GM23338 (cell line): ENCODE measurements around the gene ZSWIM1. TPM values are rescaled to one million over a fixed set of nuclear protein-coding genes. Genes with fewer than 3 reads are reported as not detected.

Source experiments
- ATAC-seq: fragments of 200-7000 bp; cut with Tn5 transposase; 3 replicates; pipeline ENCODE4 v1.9.1; 2020
- DNase-seq: peaks from one replicate; pipeline ENCODE4 v3.0.0-alpha.2; 2015; ENCODE audit warnings: low spot score
- H2AFZ ChIP-seq: fragments of 200-600 bp; sonication (generic); 2 replicates; pipeline ENCODE4 v1.8.0; 2016; ENCODE audit warnings: antibody characterized with exemption, mild to moderate bottlenecking, moderate library complexity
- H3F3A ChIP-seq: fragments of 200-600 bp; sonication (generic); replicated peaks from 2 replicates; pipeline ENCODE4 v1.8.0; 2017; ENCODE audit warnings: antibody characterized with exemption, mixed run types, low read depth
- H3K27ac ChIP-seq: fragments of 200-600 bp; sonication (generic); 2 replicates; pipeline ENCODE4 v1.6.1; 2016; ENCODE audit warnings: low read depth
- H3K27me3 ChIP-seq: fragments of 200-600 bp; sonication (generic); 2 replicates; pipeline ENCODE4 v1.8.0; 2016; ENCODE audit warnings: mild to moderate bottlenecking, mixed run types, moderate library complexity; ENCODE audit not compliant: insufficient read depth
- H3K36me3 ChIP-seq: fragments of 200-600 bp; sonication (generic); 2 replicates; pipeline ENCODE4 v1.8.0; 2016; ENCODE audit warnings: mild to moderate bottlenecking; ENCODE audit not compliant: insufficient read depth
- H3K4me1 ChIP-seq: fragments of 200-600 bp; sonication (generic); 2 replicates; pipeline ENCODE4 v1.8.0; 2016; ENCODE audit warnings: mild to moderate bottlenecking, moderate library complexity; ENCODE audit not compliant: insufficient read depth
- H3K4me2 ChIP-seq: fragments of 200-600 bp; sonication (generic); 2 replicates; pipeline ENCODE4 v1.7.1; 2017; ENCODE audit warnings: mixed run types
- H3K4me3 ChIP-seq: fragments of 200-600 bp; sonication (generic); 2 replicates; pipeline ENCODE4 v1.6.1; 2016; ENCODE audit warnings: mixed run types
- H3K79me2 ChIP-seq: fragments of 200-600 bp; sonication (generic); replicated peaks from 2 replicates; pipeline ENCODE4 v1.8.0; 2017; ENCODE audit warnings: mild to moderate bottlenecking; ENCODE audit not compliant: insufficient read depth
- H3K9me2 ChIP-seq: fragments of 200-600 bp; sonication (generic); 2 replicates; pipeline ENCODE4 v1.8.0; 2017; ENCODE audit not compliant: insufficient read depth
- H4K20me1 ChIP-seq: fragments of 200-600 bp; sonication (generic); replicated peaks from 2 replicates; pipeline ENCODE4 v1.8.0; 2017; ENCODE audit warnings: mild to moderate bottlenecking; ENCODE audit not compliant: insufficient read depth
- H3K27ac Mint-ChIP-seq: 2 replicates; pipeline ENCODE4 v1.8.0; 2020; ENCODE audit warnings: inconsistent platforms, mild to moderate bottlenecking, moderate library complexity, mixed read lengths
- H3K27me3 Mint-ChIP-seq: 3 replicates; pipeline ENCODE4 v1.8.0; 2022; ENCODE audit warnings: low read depth, mild to moderate bottlenecking, moderate library complexity, mixed read lengths, inconsistent platforms; ENCODE audit not compliant: insufficient read depth, poor library complexity
- H3K36me3 Mint-ChIP-seq: 3 replicates; pipeline ENCODE4 v1.8.0; 2021; ENCODE audit warnings: low read depth, mild to moderate bottlenecking, inconsistent platforms, moderate library complexity, mixed read lengths
- H3K4me1 Mint-ChIP-seq: 3 replicates; pipeline ENCODE4 v1.8.0; 2020; ENCODE audit warnings: mild to moderate bottlenecking, inconsistent platforms, mixed read lengths
- H3K4me3 Mint-ChIP-seq: 3 replicates; pipeline ENCODE4 v1.8.0; 2021; ENCODE audit warnings: moderate library complexity, mild to moderate bottlenecking, inconsistent platforms, mixed read lengths
- H3K9me3 Mint-ChIP-seq: 3 replicates; pipeline ENCODE4 v1.8.0; 2020; ENCODE audit warnings: moderate library complexity, mild to moderate bottlenecking, inconsistent platforms, mixed read lengths
- CTCF ChIP-seq, 2 experiments: fragments of 200-600 bp in 1 of 2; sonication (generic) in 1 of 2; conservative IDR thresholded peaks; 2 replicates each; pipeline versions ENCODE4 v1.5.1 to v1.6.1; 2016 to 2017; ENCODE audit warnings: antibody characterized with exemption in 2 of 2, low read depth in 2 of 2, mild to moderate bottlenecking in 2 of 2, moderate library complexity in 1 of 2
- EZH2phosphoT487 ChIP-seq: fragments of 200-600 bp; sonication (generic); IDR thresholded peaks from one replicate; pipeline ENCODE4 v1.8.1; 2018; ENCODE audit warnings: antibody characterized with exemption; ENCODE audit not compliant: unreplicated experiment
- JUNB ChIP-seq: IDR thresholded peaks from one replicate; pipeline ENCODE4 v1.6.1; 2016; ENCODE audit warnings: antibody characterized with exemption; ENCODE audit not compliant: unreplicated experiment
- NANOG ChIP-seq: IDR thresholded peaks from 2 replicates; pipeline ENCODE4 v1.6.1; 2016; ENCODE audit warnings: antibody characterized with exemption, borderline replicate concordance
- POLR2AphosphoS5 ChIP-seq: IDR thresholded peaks from 2 replicates; pipeline ENCODE4 v1.6.1; 2016; ENCODE audit warnings: antibody characterized with exemption, low read depth
- STAT1 ChIP-seq: IDR thresholded peaks from one replicate; pipeline ENCODE4 v1.6.1; 2016; ENCODE audit warnings: antibody characterized with exemption; ENCODE audit not compliant: unreplicated experiment
- ZNF114 ChIP-seq: fragments of 250-450 bp; sonication (Bioruptor Pico); IDR thresholded peaks from 2 replicates; pipeline ENCODE4 v1.5.0; 2020; ENCODE audit warnings: mild to moderate bottlenecking, moderate library complexity
- ZNF331 ChIP-seq: fragments of 250-450 bp; sonication (Bioruptor Pico); IDR thresholded peaks from 2 replicates; pipeline ENCODE4 v1.5.0; 2020; ENCODE audit warnings: low read depth, mild to moderate bottlenecking, moderate library complexity
- polyA plus RNA-seq: library from polyadenylated mRNA; unstranded; fragments of >200 nt; fragmentation: Nextera tagmentation; extraction: Ambion mirVana; gene quantifications from 2 replicates; pipeline ENCODE4 v1.2.1, GENCODE V29; 2016
- total RNA-seq: library from RNA; depleted of rRNA; stranded (reverse); fragments of >200 nt; shearing (Covaris generic); gene quantifications from 2 replicates; pipeline ENCODE4 v1.2.3, GENCODE V29; 2014
- TF ChIP-seq, protein P1 (sequence below): IDR thresholded peaks from one replicate; pipeline ENCODE4 v1.6.1; 2018; ENCODE audit warnings: antibody characterized with exemption; ENCODE audit not compliant: unreplicated experiment
- TF ChIP-seq, protein P2 (sequence below): fragments of 250-450 bp; sonication (Bioruptor Pico); IDR thresholded peaks from 2 replicates; pipeline ENCODE4 v1.5.0; 2020; ENCODE audit warnings: mild to moderate bottlenecking, moderate library complexity

Gene ZSWIM1
- total and polyA plus RNA-seq, 2 experiments from 2014 or later, result 11.5 to 16.2 TPM

- TF ChIP-seq, protein P1, sequence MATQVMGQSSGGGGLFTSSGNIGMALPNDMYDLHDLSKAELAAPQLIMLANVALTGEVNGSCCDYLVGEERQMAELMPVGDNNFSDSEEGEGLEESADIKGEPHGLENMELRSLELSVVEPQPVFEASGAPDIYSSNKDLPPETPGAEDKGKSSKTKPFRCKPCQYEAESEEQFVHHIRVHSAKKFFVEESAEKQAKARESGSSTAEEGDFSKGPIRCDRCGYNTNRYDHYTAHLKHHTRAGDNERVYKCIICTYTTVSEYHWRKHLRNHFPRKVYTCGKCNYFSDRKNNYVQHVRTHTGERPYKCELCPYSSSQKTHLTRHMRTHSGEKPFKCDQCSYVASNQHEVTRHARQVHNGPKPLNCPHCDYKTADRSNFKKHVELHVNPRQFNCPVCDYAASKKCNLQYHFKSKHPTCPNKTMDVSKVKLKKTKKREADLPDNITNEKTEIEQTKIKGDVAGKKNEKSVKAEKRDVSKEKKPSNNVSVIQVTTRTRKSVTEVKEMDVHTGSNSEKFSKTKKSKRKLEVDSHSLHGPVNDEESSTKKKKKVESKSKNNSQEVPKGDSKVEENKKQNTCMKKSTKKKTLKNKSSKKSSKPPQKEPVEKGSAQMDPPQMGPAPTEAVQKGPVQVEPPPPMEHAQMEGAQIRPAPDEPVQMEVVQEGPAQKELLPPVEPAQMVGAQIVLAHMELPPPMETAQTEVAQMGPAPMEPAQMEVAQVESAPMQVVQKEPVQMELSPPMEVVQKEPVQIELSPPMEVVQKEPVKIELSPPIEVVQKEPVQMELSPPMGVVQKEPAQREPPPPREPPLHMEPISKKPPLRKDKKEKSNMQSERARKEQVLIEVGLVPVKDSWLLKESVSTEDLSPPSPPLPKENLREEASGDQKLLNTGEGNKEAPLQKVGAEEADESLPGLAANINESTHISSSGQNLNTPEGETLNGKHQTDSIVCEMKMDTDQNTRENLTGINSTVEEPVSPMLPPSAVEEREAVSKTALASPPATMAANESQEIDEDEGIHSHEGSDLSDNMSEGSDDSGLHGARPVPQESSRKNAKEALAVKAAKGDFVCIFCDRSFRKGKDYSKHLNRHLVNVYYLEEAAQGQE, result no peak
- no peak for TF ChIP-seq ZNF331 (CRISPR knock-in tag)
- TF ChIP-seq NANOG, result no peak
- no peak for TF ChIP-seq ZNF114
- no peak for TF ChIP-seq CTCF (conservative IDR thresholded peaks at IDR 0.05; ENCODE audit: low read depth in 2 of 2)
- TF ChIP-seq EZH2phosphoT487, result no peak
- no peak for TF ChIP-seq JUNB
- no peak for TF ChIP-seq POLR2AphosphoS5
- TF ChIP-seq STAT1, result no peak
Measured at GRCh38 chr20:45867819-45868176, 13.2 kb upstream of the ZSWIM1 start (continued).

- Mint-ChIP-seq H3K9me3 (peaks cover 4% of the 10 kb centered on the region; the same call in 1 of the 3 replicates), H3K27me3 (peaks cover 5% of the 10 kb centered on the region), H3K27ac (no peak overlapping the region), H3K36me3 (peaks cover 9% of the 10 kb centered on the region; the same call in 1 of the 3 replicates), H3K4me3 (no peak overlapping the region), H3K4me1 (no peaks in the 10 kb centered on the region)
- no peaks in the 10 kb centered on the region for H3K4me1 ChIP-seq
- no peaks in the 10 kb centered on the region for H4K20me1 ChIP-seq
- no peak overlapping the region for H3K27ac ChIP-seq
- no peak overlapping the region for H3K4me3 ChIP-seq
- H3K9me2 ChIP-seq, result no peaks in the 10 kb centered on the region
- H3F3A ChIP-seq, result 0 out of 2 replicates have a peak, but pooled peaks cover under 1% of the 10 kb centered on the region
- no peaks in the 10 kb centered on the region for H3K79me2 ChIP-seq
- H2AFZ ChIP-seq, result no peak overlapping the region
- DNase-seq (no peak), ATAC-seq (no peak)
- no peak overlapping the region for H3K4me2 ChIP-seq
- H3K27me3 ChIP-seq, result no peaks in the 10 kb centered on the region
- H3K36me3 ChIP-seq, result no peaks in the 10 kb centered on the region
- no peak for TF ChIP-seq POLR2AphosphoS5
- TF ChIP-seq ZNF331 (CRISPR knock-in tag), result no peak
- no peak for TF ChIP-seq JUNB
- TF ChIP-seq, protein P2, sequence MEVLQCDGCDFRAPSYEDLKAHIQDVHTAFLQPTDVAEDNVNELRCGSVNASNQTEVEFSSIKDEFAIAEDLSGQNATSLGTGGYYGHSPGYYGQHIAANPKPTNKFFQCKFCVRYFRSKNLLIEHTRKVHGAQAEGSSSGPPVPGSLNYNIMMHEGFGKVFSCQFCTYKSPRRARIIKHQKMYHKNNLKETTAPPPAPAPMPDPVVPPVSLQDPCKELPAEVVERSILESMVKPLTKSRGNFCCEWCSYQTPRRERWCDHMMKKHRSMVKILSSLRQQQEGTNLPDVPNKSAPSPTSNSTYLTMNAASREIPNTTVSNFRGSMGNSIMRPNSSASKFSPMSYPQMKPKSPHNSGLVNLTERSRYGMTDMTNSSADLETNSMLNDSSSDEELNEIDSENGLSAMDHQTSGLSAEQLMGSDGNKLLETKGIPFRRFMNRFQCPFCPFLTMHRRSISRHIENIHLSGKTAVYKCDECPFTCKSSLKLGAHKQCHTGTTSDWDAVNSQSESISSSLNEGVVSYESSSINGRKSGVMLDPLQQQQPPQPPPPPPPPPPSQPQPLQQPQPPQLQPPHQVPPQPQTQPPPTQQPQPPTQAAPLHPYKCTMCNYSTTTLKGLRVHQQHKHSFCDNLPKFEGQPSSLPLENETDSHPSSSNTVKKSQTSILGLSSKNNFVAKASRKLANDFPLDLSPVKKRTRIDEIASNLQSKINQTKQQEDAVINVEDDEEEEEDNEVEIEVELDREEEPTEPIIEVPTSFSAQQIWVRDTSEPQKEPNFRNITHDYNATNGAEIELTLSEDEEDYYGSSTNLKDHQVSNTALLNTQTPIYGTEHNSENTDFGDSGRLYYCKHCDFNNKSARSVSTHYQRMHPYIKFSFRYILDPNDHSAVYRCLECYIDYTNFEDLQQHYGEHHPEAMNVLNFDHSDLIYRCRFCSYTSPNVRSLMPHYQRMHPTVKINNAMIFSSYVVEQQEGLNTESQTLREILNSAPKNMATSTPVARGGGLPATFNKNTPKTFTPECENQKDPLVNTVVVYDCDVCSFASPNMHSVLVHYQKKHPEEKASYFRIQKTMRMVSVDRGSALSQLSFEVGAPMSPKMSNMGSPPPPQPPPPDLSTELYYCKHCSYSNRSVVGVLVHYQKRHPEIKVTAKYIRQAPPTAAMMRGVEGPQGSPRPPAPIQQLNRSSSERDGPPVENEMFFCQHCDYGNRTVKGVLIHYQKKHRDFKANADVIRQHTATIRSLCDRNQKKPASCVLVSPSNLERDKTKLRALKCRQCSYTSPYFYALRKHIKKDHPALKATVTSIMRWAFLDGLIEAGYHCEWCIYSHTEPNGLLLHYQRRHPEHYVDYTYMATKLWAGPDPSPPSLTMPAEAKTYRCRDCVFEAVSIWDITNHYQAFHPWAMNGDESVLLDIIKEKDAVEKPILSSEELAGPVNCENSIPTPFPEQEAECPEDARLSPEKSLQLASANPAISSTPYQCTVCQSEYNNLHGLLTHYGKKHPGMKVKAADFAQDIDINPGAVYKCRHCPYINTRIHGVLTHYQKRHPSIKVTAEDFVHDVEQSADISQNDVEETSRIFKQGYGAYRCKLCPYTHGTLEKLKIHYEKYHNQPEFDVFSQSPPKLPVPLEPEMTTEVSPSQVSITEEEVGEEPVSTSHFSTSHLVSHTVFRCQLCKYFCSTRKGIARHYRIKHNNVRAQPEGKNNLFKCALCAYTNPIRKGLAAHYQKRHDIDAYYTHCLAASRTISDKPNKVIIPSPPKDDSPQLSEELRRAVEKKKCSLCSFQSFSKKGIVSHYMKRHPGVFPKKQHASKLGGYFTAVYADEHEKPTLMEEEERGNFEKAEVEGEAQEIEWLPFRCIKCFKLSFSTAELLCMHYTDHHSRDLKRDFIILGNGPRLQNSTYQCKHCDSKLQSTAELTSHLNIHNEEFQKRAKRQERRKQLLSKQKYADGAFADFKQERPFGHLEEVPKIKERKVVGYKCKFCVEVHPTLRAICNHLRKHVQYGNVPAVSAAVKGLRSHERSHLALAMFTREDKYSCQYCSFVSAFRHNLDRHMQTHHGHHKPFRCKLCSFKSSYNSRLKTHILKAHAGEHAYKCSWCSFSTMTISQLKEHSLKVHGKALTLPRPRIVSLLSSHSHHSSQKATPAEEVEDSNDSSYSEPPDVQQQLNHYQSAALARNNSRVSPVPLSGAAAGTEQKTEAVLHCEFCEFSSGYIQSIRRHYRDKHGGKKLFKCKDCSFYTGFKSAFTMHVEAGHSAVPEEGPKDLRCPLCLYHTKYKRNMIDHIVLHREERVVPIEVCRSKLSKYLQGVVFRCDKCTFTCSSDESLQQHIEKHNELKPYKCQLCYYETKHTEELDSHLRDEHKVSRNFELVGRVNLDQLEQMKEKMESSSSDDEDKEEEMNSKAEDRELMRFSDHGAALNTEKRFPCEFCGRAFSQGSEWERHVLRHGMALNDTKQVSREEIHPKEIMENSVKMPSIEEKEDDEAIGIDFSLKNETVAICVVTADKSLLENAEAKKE (CRISPR knock-in tag), result no peak
- TF ChIP-seq, protein P1, result no peak
Measured at GRCh38 chr20:45872626-45873025, 8.4 kb upstream of the ZSWIM1 start.
